A673 (cell line): Measurements from ENCODE around the gene RAB41. TPM values are rescaled to one million over a fixed set of nuclear protein-coding genes. Genes with fewer than 3 reads are reported as not detected.

Source experiments
- Bru-seq: library from RNA; stranded (reverse); fragments of 400-500 nt; gene quantifications from one replicate; lab custom pipeline; 2021; lab: Mats Ljungman, UMichigan
- BruChase-seq, 2 experiments: library from RNA; stranded (reverse); fragments of 400-500 nt; gene quantifications; one replicate each; lab custom pipeline; 2021; lab: Mats Ljungman, UMichigan
- BruUV-seq: library from RNA; stranded (reverse); fragments of 400-500 nt; replicated peaks from 2 replicates; lab custom pipeline; 2021; lab: Mats Ljungman, UMichigan
- CTCF ChIA-PET: fragments of 300-600 bp; sonication (Branson Sonifier 250); formaldehyde crosslinking; loops from one replicate; lab custom pipeline; 2022; ENCODE audit warnings: antibody characterized with exemption; lab: Charles Lee
- POLR2A ChIA-PET: fragments of 300-600 bp; sonication (Branson Sonifier 250); formaldehyde crosslinking; loops from one replicate; lab custom pipeline; 2022; ENCODE audit warnings: antibody characterized with exemption; ENCODE audit not compliant: low non-redundant PET; lab: Charles Lee
- DNase-seq: peaks from one replicate; pipeline ENCODE4 v3.0.0-alpha.2; 2015; ENCODE audit warnings: low spot score
- H3K27ac ChIP-seq: fragments of 200-600 bp; sonication (generic); 2 replicates; pipeline ENCODE4 v1.5.1; 2016; ENCODE audit warnings: mixed run types, low read depth, mild to moderate bottlenecking, mixed read lengths, antibody characterized with exemption, low read length; ENCODE audit not compliant: poor library complexity, severe bottlenecking
- H3K27me3 ChIP-seq: fragments of 200-600 bp; sonication (generic); replicated peaks from 2 replicates; pipeline ENCODE4 v1.6.1; 2017; ENCODE audit warnings: mixed run types, low read depth, mild to moderate bottlenecking, mixed read lengths, antibody characterized with exemption, low read length; ENCODE audit not compliant: insufficient read depth, poor library complexity
- H3K36me3 ChIP-seq: fragments of 200-600 bp; sonication (generic); 2 replicates; pipeline ENCODE4 v1.6.1; 2016; ENCODE audit warnings: mixed run types, mild to moderate bottlenecking, mixed read lengths, antibody characterized with exemption, low read length; ENCODE audit not compliant: insufficient read depth, poor library complexity, severe bottlenecking
- H3K4me1 ChIP-seq: fragments of 200-600 bp; sonication (generic); 2 replicates; pipeline ENCODE4 v1.6.1; 2017; ENCODE audit warnings: mixed run types, mild to moderate bottlenecking, mixed read lengths, antibody characterized with exemption, low read length; ENCODE audit not compliant: insufficient read depth, poor library complexity, severe bottlenecking
- H3K4me3 ChIP-seq: fragments of 200-600 bp; sonication (generic); 2 replicates; pipeline ENCODE4 v1.5.1; 2016; ENCODE audit warnings: low read depth, mixed run types, mild to moderate bottlenecking, mixed read lengths, low read length; ENCODE audit not compliant: poor library complexity, severe bottlenecking
- H3K9me3 ChIP-seq: fragments of 200-600 bp; sonication (generic); 2 replicates; pipeline ENCODE4 v1.6.1; 2016; ENCODE audit warnings: mixed run types, low read depth, mild to moderate bottlenecking, mixed read lengths, antibody characterized with exemption, low read length; ENCODE audit not compliant: poor library complexity, severe bottlenecking
- CTCF ChIP-seq: fragments of 300-800, 200-600 bp; sonication (generic); conservative IDR thresholded peaks from 2 replicates; pipeline ENCODE4 v1.5.1; 2017; ENCODE audit warnings: low read depth, mild to moderate bottlenecking, antibody characterized with exemption, low read length, moderate library complexity, mixed read lengths
- EZH2 ChIP-seq: fragments of 200-600 bp; sonication (generic); IDR thresholded peaks from 2 replicates; pipeline ENCODE4 v1.6.1; 2017; ENCODE audit warnings: borderline replicate concordance, low read depth, mild to moderate bottlenecking, mixed read lengths, antibody characterized with exemption, low read length; ENCODE audit not compliant: poor library complexity, severe bottlenecking
- intact Hi-C: fragments of 100-400 bp; cut with micrococcal nuclease; formaldehyde crosslinking; loops from one replicate; pipeline ENCODE4 v1.10.0; 2022; ENCODE audit not compliant: unreplicated experiment
- long read RNA-seq: library from polyadenylated mRNA; stranded (forward); transcript quantifications from one replicate; pipeline ENCODE4 v2.0.0, GENCODE V29; 2022
- total RNA-seq: library from RNA; stranded (reverse); gene quantifications from 2 replicates; pipeline ENCODE4 v1.2.3, GENCODE V29; 2021

RAB41 gene
- total RNA-seq: not detected in 2 replicates
- not detected for Bru-seq, nascent RNA
- BruChase-seq, experiment 1, labeled RNA remaining after a 2-hour chase: not detected
- not detected for BruChase-seq, experiment 2, labeled RNA remaining after a 6-hour chase
- long read RNA-seq: 0 reads

GRCh38 chrX:70281951-70282350 lies at the start of gene RAB41:
Gene RAB41, plus strand, starts transcription at chrX:70282172. Its CDS starts 46 bp downstream, at chrX:70282218.
- POLR2A ChIA-PET: no interaction called here
- Histone ChIP-seq H3K27me3 (no peaks in the 10 kb centered on the region), H3K4me3 (no peak within 1 kb of the TSS), H3K4me1 (no peaks in the 10 kb centered on the region), H3K9me3 (no peaks in the 10 kb centered on the region), H3K36me3 (no peaks in the 10 kb centered on the region), H3K27ac (no peak within 1 kb of the TSS)
- TF ChIP-seq CTCF: no peak
- TF ChIP-seq EZH2: no peak
- no TSS peak for BruUV-seq
- CTCF ChIA-PET: no interaction called here
- no peak for DNase-seq
- intact Hi-C loops: no loop called here

- H3K4me3 ChIP-seq: no peak within 1 kb of the TSS
- intact Hi-C loops: no loop called here
- H3K4me1 ChIP-seq: no peaks in the 10 kb centered on the region
- H3K9me3 ChIP-seq: no peaks in the 10 kb centered on the region
- no peaks in the 10 kb centered on the region for H3K27me3 ChIP-seq
- no TSS peak for BruUV-seq
- no peak within 1 kb of the TSS for H3K27ac ChIP-seq
- TF ChIP-seq EZH2 (no peak), CTCF (no peak)
- H3K36me3 ChIP-seq: no peaks in the 10 kb centered on the region
- ChIA-PET CTCF (no interaction called here), POLR2A (no interaction called here)
- DNase-seq: no peak
Observed at GRCh38 chrX:70234355-70234754, 47.6 kb upstream of the RAB41 start, which contains the start of gene AWAT1. Gene AWAT1, plus strand, starts transcription at chrX:70234655. Its CDS starts 41 bp downstream, at chrX:70234696.

GRCh38 chrX:70240751-70241150 lies 41.2 kb upstream of the RAB41 start:
- Histone ChIP-seq H3K27me3 (peaks cover 5% of the 10 kb centered on the region), H3K36me3 (no peaks in the 10 kb centered on the region), H3K9me3 (no peaks in the 10 kb centered on the region), H3K4me1 (no peaks in the 10 kb centered on the region), H3K27ac (no peak overlapping the region), H3K4me3 (no peak overlapping the region)
- ChIA-PET POLR2A (interaction anchor here (0.6 kb wide), 1 partner anchor 48 kb away, joined by 3 read pairs; no protein-coding TSS in a partner anchor), CTCF (no interaction called here)
- DNase-seq: no peak
- no peak for TF ChIP-seq EZH2
- TF ChIP-seq CTCF: no peak
- intact Hi-C loops: no loop called here
- BruUV-seq: no TSS peak
